ENCODE measurements around the gene ADCY1.

GRCh38 chr7:45714521-45714820 lies 140.3 kb downstream of the ADCY1 start:
- no peak for TF ChIP-seq CTCF (conservative IDR thresholded peaks at IDR 0.05; ENCODE audit: low read depth, low read length)
- TF ChIP-seq EZH2 (IDR thresholded peaks at IDR 0.05; ENCODE audit: low read length, unreplicated experiment): no peak
- no peak for TF ChIP-seq EZH2phosphoT487 (IDR thresholded peaks at IDR 0.05; ENCODE audit: borderline replicate concordance, low read length)

Data from PC-3 (cell line).